Measurements from ENCODE around the gene LAMB4.

Gene LAMB4

DNA sequence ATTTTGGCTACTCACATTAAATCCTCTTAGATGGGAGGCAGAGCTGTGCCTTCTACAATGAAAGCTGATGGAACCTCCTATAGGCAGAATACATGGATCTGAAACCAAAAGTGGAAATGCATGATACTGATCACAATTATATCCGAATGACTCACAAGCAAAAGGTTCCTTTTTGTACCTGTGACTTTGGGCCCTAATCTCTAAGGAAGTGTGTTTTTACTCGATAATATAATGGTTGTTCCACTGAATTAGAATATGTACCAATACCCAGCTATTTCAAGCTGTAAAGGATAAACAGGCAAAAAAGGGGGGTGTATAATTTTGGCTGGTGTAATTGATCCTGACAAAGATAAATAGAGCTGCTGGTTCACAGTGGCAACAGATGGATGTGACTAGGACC, 109.6 kb downstream of the LAMB4 start:
- no peak overlapping the region for H3K4me3 ChIP-seq (ENCODE audit: low read length)
- no peak for DNase-seq (ENCODE audit: low read depth)
- TF ChIP-seq, protein P1, sequence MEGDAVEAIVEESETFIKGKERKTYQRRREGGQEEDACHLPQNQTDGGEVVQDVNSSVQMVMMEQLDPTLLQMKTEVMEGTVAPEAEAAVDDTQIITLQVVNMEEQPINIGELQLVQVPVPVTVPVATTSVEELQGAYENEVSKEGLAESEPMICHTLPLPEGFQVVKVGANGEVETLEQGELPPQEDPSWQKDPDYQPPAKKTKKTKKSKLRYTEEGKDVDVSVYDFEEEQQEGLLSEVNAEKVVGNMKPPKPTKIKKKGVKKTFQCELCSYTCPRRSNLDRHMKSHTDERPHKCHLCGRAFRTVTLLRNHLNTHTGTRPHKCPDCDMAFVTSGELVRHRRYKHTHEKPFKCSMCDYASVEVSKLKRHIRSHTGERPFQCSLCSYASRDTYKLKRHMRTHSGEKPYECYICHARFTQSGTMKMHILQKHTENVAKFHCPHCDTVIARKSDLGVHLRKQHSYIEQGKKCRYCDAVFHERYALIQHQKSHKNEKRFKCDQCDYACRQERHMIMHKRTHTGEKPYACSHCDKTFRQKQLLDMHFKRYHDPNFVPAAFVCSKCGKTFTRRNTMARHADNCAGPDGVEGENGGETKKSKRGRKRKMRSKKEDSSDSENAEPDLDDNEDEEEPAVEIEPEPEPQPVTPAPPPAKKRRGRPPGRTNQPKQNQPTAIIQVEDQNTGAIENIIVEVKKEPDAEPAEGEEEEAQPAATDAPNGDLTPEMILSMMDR (conservative IDR thresholded peaks at IDR 0.05; ENCODE audit: low read depth, low read length): no peak

DNA sequence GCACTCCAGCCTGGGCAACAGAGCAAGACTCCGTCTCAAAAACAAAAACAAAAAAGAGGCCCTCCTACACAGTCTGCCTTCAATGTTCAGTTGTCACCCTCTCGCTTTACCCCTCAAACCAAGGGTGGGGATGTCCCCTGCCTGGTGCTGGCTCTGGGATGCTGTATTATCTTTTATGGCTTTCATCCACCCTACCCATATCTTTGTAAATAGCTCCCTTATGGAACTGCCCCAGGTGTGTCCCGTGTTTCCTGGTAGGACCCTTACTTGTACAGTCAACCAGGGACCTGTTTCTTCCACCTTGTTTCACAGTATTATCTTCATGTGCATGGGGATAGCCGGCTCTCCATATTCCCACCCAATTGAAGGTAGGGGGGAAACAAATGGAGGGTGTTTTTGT, 111.5 kb downstream of the LAMB4 start:
- DNase-seq (ENCODE audit: low read depth): no peak
- H3K4me3 ChIP-seq (ENCODE audit: low read length): no peak overlapping the region
- TF ChIP-seq, protein P1 (conservative IDR thresholded peaks at IDR 0.05; ENCODE audit: low read depth, low read length): no peak

DNA sequence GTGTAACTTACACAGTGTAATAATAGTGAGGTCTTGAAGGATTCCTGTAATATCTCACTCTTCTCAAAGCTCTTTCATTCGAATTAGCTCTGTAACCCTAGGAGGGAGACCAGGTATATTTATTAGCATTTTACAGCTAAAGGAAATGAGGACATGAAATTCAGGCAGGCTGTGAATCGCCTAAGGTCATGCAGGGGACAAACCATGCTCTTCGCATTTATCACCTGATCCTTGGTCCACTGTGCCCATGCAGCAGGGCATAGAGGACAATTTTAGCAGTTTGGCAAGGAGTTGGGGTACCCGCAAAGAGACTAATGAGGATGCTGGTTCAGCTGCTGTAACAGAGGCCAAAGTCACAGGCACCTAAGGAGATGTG, 112.4 kb downstream of the LAMB4 start:
- H3K4me3 ChIP-seq (ENCODE audit: low read length): no peak overlapping the region
- no peak for DNase-seq (ENCODE audit: low read depth)
- TF ChIP-seq, protein P1 (conservative IDR thresholded peaks at IDR 0.05; ENCODE audit: low read depth, low read length): no peak

DNA sequence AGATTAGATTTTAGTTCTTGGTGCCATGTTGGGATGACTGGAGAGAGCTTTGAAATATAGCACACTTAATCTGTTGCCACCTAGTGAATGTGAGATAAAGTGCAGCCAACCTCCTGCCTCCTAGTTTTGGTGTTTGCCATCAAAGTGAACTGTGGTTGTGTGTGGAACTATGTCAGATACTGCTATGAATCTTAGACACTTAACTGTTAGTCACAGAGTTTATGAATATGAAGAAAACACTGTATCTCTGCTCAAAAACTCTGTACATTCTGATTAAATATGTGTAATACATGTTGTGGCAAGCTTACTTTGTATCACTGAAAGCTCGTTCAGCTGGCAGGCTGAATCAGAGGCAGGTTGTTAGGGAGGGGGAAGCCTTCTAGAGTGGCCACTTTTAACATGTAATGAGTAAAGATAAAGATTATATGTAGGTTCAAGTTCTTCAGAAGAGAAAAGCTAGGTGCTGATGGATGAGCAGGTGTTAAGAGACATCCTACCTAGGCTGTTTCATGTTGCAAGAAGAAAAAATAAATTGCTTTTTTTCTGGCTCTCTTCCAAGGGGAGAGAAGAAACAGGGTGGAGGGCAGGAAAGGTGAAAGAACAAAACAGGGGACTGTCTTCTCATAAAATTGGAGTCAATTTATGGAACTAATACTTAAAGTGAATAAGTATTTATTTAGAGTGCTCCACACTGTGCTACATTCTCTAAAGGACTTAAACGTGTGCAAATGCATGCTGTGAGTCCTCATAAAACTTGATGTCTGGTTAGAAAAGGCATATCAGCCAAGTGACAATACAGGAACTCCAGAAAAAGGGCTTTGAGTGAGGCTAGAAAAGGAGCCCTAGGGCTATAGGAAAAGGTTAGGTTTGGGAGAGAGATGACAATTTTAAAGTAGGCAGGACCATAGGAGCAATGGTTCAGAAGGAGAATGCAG, 113.1 kb downstream of the LAMB4 start:
- TF ChIP-seq, protein P1 (conservative IDR thresholded peaks at IDR 0.05; ENCODE audit: low read depth, low read length): peak; percentile 58
- no peak for DNase-seq (ENCODE audit: low read depth)
- H3K4me3 ChIP-seq (ENCODE audit: low read length): no peak overlapping the region

DNA sequence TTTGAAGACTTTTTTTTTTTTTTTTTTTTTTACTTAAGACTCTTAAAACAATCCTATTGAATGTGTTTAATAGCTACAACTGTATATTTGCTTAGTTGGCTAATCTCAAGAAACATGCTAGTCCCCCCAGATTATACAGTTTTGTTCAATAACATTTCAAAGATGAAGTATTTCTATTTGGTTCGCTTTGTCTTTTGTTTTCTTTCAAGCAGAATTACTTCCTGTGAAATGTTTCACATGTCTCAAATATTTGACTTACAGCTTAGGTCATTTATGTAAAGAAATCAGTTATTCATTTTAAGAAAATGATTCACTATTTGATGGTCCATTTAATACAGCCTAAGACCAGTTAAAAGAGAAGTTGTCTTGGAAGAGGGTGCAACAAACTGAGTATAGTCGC, 114.4 kb downstream of the LAMB4 start:
- no peak for DNase-seq (ENCODE audit: low read depth)
- no peak overlapping the region for H3K4me3 ChIP-seq (ENCODE audit: low read length)
- TF ChIP-seq, protein P1 (conservative IDR thresholded peaks at IDR 0.05; ENCODE audit: low read depth, low read length): no peak

DNA sequence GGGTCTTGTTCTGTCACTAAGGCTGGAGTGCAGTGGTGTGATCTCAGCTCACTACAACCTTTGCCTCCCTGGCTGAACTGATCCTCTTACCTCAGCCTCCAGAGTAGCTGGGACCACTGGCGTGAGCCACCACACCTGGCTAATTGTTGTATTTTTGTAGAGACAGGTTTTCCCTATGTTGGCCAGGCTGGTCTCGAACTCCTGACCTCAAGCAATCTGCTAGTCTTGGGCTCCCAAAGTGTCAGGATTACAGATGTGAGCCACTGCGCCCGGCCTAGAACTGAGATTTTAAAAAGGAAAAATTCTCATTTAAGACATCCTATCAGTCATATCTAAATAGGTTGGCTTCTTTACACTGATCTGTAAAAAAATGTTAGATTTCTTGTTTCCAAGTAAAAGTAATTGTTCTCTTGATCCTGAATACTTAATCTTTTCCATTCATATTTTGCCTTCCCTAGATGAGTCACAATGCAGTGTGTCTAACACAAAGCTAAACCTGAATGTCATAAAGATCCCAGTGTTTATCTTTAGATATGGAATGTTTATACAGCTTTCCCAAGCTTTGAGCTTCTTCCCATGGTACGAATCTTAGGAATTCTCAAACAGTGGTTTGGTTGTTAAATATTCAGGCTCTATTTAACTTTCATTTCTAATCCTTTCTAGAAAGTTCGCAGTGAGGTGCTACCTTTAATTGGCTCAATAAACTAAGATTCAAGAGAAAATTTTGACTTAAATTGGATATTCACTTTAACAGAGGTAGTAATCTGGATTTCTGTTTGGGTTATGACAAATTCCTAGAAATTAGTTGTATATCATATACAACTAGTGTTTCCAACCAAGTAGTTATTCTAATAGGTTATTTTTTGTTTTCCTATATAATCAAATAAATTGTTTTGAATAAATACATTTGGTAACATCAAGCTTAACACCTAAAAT, 115.1 kb downstream of the LAMB4 start:
- DNase-seq (ENCODE audit: low read depth): no peak
- H3K4me3 ChIP-seq (ENCODE audit: low read length): no peak overlapping the region
- TF ChIP-seq, protein P1 (conservative IDR thresholded peaks at IDR 0.05; ENCODE audit: low read depth, low read length): no peak
